ENCODE results near the gene POU6F2.

Gene POU6F2

DNA sequence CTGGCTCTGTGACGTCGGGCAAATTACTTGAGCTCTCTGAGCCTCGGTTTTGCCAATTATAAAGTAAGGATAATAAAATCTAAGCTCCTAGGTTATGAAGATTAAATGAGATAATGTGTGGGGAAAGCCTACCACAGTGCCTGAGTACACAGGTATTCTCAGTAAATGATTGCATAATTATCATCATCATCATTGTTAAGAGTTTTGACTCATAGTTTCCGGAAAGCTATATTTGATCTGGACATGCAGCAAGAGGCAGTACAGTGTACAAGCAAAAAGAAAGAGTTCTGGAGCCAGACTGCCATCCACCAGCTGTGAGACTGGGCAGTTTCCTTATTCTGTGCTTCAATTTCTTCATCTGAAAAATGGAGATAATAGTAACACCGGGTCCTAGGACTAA lies 432.9 kb downstream of the POU6F2 start:
- no peak for DNase-seq

DNA sequence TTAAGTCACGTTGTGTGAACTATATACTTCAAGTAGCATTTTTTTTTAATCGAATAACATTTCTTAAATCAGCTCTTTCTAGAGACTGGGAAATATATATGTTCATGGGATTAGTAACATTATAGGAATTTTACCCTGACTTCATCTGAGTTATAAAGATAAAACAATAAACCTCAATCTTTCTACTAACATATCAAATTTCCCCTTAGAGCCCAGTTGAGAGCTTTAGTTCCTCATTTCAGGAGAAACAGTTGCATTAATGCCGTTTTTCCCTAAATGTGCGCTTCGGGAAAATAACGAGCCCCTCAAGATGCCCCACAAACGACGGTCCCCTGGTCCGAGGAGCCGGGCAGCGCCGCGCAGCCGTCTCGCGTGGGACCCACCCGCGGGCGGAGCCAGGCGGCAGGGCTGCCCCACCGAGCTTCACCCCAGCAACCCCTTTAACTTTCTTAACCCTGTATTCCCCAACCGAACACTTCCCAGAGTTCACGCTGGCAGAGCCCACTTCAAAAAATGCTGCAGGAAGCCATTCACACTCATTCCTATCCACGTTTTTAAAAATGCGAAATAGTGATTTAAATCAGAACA lies 436.0 kb downstream of the POU6F2 start:
- DNase-seq: no peak

GRCh38 chr7:39414224-39415035 lies 436.7 kb downstream of the POU6F2 start:
- DNase-seq: peak; percentile 23

DNA sequence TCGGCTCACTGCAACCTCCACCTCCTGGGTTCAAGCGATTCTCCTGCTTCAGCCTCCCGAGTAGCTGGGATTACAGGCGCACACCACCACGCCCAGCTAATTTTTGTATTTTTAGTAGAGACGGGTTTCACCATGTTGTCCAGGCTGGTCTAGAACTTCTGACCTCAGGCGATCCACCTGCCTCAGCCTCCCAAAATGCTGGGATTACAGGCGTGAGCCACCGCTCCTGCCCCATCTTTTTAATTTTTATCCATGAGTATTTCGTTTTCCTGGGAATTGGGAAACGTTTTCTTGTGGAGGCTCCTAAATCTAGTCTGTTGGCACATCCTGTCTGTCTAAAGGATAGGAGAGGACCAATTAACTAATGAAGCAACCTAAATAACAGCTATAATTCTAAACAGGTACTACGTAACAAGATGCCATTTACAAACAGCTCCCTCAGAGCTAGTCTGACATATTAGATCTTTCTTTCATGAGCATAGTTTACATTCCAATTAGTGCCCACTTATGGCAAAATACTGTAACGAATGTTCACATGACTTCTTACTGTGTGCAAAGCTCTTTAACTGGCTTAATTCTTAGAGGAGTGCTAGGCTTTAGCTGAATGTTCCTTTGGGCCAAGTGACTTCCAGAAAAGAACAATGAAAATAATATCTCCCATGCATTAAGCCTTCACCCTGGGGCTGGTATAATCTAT lies 437.5 kb downstream of the POU6F2 start:
- DNase-seq: no peak

DNA sequence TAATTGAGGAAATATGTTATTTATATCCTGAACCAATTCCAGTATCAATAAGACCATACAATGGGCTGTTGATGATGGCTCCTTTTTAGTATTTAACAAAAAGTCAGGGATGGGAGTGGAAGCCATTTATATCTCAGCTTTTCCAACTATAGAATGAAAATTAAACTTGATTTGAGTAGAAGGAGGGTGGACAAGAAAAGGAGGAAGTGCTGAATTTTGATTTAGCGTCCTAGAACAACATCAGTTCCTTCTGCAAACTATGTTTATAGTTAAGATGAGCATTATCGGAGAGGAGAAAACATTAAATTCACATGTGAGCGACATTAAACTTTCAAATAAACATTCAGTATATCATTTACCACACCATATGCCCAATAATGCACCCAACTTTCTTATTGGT lies 439.2 kb downstream of the POU6F2 start:
- DNase-seq: no peak

DNA sequence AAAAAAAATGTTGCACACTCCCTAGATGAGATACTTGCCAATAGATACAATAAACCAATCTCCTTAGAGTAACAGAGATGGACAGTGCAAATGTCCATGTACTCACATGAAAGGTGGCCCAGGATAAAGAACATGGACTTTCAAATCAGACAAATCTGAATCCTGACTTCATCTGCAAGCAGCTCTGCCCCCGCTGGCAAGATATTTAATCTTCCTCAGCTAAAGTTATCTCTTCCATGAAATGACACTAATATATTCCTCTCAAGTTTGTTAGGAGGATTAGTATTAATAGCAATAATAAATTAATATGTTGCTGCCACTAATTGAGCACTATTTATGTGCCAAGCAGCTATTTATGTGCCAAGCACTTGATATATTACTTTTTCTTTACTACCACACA lies 439.9 kb downstream of the POU6F2 start:
- no peak for DNase-seq

DNA sequence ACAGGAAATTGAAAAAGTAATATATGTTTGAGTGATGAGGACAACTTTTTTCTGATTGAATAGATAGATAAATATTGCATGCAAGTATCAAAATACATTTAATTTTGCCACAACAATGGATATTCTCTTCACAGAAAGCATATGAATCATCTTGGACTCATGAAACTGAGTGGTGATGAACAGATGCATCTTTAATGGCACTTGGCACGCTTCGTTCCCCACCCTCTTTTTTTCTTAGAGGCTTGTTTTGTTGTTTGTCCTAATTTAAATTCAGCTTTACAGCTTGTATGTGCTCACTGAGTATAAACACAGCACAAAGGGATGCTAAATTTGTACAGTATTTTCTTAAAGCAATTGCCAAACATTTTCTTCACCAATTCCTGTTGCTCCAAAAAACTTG lies 443.5 kb downstream of the POU6F2 start:
- DNase-seq: no peak

DNA sequence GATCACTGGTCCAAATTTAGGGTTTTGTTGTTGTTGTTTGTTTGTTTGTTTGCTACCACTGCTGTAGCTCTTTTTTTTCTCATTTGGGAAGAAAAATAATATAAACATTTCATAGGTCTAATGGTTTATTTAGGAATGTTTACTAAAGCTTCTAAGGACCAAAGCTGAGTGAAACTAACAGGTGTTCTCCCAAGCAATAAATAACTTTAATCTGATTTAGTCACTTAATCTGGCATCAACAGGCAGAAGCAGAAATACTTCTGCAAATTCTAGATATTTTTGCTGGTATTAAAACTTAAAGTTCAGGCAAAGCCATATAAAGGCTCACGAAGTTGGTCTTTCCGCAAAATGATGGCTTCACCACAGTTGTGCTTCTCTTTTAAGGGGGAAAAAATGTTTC lies 444.0 kb downstream of the POU6F2 start:
- no peak for DNase-seq

DNA sequence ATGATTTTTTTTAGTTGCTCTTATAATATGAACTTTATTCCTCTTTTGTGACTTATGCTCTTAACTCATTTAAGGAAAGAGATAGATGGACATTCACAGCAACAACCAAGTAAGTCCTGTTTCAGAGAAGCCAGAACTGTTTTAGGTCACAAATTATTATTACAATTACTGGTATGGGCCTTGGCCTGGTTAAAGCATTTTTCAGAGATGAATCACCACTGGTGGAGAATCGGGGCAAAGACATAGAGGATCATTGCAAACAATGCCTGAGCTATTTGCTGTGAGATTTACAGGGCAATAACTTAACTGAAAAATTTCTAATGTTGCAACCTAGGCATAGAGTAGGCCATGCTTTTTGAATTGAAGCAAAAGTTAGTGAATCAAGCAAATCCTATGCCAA lies 450.5 kb downstream of the POU6F2 start:
- no peak for DNase-seq

GRCh38 chr7:39429421-39429820 lies 451.7 kb downstream of the POU6F2 start:
- DNase-seq: no peak

DNA sequence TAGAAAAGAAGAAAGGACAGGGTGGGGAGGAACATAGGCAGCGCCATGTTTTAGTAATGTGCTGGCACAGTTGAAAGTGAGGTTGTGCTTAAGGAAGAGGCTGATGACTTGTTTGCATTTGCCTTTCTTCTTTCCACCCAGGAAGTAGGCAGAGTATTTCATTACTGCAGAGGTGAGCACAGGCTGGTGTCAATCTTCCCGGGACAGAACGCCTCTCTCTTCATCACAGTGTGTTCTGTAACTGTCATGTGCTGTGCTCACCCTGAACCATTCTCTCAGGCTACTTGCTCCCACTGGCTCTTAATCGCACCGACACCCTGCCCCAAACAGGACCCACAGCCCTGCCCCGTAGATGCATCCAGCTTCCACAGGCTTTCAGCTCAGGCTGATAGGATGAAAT lies 452.7 kb downstream of the POU6F2 start:
- DNase-seq: no peak

DNA sequence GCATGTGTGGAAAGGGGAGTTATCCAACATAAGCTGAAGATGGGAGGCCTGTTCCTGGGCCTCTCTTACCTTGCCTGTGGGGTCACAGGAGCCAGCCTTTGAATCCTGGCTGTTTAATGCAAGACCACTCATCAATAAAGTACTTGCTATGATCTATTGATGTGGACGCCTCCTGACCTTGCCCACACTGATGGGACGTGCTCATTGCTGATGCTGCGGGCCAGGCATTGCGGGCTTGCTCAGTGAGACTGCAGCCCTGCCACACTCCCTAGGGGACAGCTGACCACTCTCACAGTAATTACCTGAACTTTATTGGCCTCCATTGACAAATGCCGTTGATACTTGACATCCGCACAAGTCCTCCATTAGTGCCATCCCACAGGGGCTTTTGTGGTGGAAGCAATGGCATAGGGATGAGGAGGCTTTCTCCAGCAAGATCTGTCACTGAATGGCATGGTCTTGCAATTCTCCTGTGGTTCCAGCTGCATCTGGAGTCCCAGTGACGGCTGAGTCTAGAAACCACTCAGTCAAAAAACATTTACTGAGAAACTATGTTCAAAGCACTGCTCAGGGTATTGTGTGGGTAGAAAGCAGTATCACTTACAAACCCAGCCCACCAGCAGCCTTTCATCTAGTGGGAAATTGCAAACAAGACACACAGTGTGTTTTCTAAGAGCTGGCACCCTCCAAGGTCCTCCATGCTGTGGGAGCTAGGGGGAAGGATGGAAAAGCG lies 453.4 kb downstream of the POU6F2 start:
- no peak for DNase-seq

- DNase-seq: no peak
Observed at GRCh38 chr7:39432368-39432767, 454.7 kb downstream of the POU6F2 start.

DNA sequence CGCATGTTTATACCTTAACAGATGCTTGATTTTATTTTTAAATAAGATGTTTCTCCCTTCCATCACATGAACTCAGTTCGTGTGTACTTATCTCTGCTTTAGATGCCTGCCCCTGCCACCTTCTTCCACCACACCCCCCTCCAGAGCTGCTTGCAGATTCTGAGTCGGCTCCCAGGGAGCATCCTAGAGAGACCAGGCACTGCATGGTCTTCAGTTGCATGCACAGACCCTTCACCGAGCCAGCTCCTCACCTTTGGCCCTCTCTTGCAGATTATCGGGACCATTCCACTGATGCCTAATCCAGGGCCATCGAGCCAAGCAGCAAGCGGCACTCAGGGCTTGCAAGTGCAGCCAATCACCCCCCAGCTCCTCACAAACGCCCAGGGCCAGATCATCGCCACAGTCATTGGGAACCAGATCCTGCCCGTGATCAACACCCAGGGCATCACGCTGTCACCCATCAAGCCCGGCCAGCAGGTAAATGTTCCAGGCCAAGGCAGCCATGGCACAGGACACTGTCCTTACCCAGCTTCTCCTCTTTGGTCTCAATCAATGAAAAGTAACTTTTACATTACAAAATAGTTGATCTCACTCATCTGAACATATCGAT lies 455.2 kb downstream of the POU6F2 start:
- no peak for DNase-seq

- DNase-seq: no peak
Observed at GRCh38 chr7:39433550-39433949, 455.8 kb downstream of the POU6F2 start.

DNA sequence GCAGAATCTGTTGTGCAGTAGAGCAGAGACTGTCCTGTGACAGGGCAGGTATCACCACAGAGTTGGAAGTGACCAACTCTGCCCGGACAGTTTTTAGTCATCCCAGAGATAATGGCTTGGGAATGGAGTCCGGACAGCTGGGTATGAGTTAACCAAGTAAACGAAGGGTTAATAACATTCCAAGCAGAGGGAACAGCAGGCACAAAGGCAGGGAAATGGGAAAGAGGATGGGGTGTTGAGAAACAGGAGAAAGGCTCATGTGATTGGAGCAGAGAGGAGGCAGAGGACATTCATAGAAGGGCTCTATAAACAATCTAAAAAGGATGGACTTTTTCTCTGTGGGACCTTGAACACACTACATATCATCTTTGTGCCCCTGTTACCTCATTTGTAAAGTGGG lies 456.3 kb downstream of the POU6F2 start:
- no peak for DNase-seq

GRCh38 chr7:39446546-39446945 lies 468.8 kb downstream of the POU6F2 start:
- DNase-seq: no peak

- no peak for DNase-seq
Observed at GRCh38 chr7:39451901-39452300, 474.2 kb downstream of the POU6F2 start.

DNA sequence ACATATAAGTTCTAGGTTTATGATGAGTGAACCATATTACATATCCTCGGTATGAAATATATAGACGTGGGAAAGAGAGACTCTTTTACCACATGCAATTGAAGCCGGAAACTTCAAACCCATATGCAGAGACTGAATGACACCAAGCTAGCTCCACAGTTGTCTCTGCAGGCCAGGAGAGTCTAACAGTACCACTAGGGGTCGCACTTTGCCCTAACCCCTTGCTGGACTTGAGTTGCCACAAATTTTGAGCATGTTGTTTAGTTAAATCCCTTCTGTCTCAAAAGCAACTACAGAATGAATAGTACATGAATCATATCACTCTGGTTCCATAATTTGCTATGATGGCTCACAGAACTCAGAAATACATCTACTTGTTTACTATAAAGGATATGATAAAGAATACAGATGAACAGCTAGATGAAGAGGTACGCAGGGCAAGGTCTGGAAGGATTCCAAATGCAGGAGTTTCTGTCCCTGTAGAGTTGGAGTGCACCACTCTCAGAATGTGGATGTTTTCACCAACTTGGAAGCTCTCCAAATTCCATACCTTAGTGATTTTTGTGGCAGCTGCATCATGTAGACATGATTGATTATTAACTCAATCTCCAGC lies 476.1 kb downstream of the POU6F2 start:
- DNase-seq: peak; percentile 48

DNA sequence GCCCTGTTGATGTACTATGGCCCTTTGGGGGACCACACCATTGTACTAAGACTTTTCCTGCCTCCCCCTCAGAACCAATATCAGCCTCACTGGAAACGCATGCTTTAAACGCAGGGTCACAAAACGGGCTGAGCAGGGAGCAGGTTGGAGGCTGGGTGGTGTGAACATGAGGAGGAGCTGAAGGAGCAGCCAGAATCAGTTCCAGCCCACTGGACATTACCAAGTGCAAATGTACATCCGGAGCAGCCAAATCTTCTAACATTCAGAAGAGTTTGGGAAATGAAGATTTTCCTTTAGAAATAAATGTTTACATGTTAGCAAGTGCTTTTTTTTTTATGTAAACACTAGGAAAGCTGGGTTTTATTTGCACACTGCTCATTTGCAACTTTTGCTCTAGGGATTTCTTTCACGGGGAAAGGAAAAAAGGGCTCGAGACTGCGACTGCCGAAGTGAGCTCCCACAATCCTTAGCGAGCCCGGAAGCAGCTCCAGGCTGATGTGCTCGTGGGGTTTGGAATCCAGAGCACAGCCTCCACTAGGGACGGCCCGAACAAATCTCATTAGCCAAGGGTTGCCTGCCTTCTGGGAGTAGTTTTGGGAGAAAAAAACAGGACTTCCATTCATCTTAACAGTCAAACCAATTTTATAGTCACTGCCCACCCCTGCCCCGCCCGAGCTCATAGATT lies 480.5 kb downstream of the POU6F2 start:
- no peak for DNase-seq

DNA sequence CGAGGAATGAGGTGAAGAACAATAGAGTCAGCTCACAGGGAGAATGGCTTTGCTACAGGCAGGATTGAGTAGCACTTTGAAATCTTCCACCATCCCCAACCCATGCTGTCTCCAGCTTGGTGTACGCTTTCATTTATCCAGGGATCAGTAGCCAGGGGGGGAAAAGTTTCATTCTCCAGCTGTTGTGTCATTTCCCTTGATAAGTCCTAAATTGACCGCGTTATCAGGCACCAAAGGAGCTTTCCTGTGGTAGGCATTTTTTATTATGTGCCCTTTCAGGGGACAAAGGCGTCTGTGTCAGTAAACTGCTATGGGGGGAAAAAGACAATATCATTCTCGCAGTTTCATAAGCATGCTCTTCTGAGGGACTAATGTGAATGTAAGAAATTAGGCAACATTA lies 481.9 kb downstream of the POU6F2 start:
- DNase-seq: no peak

- no peak for DNase-seq
Observed at GRCh38 chr7:39460486-39460885, 482.8 kb downstream of the POU6F2 start.
